HG03457 (cell line): ENCODE results near the gene SHISA4.
"Not testable (repeated sequence)": the region's sequence is repeated elsewhere in the genome, so short reads cannot be mapped to it uniquely, and the experiment has no call there.

ENCODE experiments used
- ATAC-seq: cut with Tn5 transposase; IDR thresholded peaks from one replicate; pipeline ENCODE4 v1.9.1; 2021; ENCODE audit warnings: moderate number of reproducible peaks; ENCODE audit not compliant: unreplicated experiment

The SHISA4 gene

GRCh38 chr1:201895913-201896807, 7.5 kb downstream of the SHISA4 start:
- peak; percentile 74 for ATAC-seq

DNA sequence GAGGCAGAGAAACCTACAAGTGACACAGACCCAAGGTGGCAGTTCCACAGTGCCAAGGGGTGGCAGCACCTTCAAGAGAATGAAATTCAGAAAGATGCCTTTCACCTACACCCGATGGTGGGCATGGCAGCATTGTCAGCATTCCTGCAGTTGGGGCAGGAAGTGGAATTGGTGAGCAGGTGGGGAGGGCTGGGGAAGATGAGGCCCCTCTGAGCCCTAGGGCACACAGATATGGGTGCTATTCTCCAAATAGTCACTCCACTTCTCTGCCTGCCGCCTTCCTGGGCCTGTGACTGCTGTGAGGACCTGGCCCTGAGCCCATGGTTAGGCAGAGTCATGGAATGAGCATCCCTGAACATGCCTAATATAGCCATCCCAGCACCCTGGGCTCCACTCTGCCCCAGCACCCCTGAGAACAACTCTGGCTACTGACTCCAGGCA, 8.3 kb downstream of the SHISA4 start:
- ATAC-seq = no peak

DNA sequence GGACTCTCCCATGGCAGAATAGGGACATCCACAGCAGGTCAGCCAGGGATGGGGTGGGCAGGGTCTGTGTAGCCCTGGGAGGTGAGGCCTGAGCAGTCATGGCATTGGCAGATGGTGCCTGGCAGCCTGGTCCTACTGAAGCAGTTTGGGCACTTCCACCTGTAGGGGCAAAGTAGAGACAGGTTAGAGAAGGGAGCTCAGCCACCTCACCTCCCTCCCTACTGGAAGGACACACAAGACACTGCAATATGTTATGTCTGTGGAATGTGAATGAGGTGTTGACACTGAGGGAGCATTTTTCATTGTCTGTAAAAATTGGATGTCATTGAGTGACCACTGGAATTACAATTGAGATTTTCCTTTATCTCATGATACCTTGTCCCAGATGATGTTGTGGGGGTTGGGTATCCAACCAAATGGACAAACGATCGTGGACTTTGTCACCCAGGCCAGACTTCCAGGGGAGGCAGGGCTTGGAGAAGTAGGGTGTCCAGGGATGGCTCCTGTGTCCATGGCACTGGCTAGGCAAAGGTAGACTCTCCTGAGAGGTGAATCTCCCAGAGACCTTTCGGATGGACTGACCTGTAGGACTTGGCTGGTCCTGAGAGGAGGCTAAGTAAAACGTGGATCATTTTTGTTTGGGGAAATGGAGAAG, 9.7 kb downstream of the SHISA4 start:
- ATAC-seq = no peak

DNA sequence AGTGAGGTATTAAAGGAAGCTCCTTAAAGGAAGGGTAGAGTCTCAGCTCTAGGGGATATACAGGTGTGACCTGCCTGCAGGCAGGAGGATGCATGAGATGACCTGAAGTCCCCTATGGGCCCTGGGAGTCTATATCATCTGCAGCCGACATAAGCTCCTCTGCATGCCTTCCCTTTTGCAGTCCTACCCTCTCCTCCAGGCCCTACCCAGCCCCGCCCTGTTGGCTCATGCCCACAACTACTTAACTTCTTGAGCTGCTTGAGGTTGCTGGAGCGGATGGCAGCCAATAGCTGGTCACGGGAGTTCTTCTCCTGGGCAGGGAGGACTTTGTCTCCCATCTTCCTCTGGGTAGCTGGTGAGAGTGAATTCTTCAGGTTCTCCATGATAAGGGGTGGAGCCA, 10.3 kb downstream of the SHISA4 start:
- no peak for ATAC-seq

GRCh38 chr1:201899683-201900429, 11.2 kb downstream of the SHISA4 start:
- no peak for ATAC-seq

- no peak for ATAC-seq
Observed at GRCh38 chr1:201900476-201900875, 11.8 kb downstream of the SHISA4 start.

DNA sequence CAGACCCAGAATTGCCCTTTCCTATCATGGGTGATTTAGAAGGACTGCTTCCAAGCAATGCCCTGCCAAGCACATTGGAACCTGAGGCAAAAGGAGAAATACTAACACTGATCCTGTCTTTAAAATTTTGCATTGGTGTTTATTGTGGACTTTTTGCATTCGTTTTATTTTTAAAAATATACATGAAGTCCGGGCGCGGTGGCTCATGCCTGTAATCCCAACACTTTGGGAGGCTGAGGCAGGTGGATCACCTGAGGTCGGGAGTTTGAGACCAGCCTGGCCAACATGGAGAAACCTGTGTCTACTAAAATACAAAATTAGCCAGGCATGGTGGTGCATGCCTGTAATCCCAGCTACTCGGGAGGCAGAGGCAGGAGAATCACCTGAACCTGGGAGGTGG, 12.3 kb downstream of the SHISA4 start:
- not testable (repeated sequence) for ATAC-seq

DNA sequence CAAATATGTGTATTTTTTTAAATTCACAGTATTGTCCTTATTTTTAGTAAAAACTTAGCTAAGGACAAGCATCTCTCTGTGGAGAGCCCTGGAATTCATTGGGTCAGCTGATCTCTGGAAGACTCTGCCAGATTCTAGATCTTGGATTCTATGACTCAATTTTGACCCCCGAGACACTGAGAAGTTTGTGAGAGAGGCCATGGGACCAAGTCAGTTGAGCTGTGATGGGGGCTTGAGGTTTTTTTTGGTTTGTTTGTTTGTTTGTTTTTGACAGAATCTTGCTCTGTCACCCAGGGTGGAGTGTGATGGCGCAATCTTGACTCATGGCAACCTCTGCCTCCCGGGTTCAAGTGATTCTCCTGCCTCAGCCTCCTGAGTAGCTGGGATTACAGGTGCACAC, 13.5 kb downstream of the SHISA4 start:
- no peak for ATAC-seq

GRCh38 chr1:201903135-201903534, 14.4 kb downstream of the SHISA4 start:
- no peak for ATAC-seq

- no peak for ATAC-seq
Observed at GRCh38 chr1:201904579-201904978, 15.9 kb downstream of the SHISA4 start.

DNA sequence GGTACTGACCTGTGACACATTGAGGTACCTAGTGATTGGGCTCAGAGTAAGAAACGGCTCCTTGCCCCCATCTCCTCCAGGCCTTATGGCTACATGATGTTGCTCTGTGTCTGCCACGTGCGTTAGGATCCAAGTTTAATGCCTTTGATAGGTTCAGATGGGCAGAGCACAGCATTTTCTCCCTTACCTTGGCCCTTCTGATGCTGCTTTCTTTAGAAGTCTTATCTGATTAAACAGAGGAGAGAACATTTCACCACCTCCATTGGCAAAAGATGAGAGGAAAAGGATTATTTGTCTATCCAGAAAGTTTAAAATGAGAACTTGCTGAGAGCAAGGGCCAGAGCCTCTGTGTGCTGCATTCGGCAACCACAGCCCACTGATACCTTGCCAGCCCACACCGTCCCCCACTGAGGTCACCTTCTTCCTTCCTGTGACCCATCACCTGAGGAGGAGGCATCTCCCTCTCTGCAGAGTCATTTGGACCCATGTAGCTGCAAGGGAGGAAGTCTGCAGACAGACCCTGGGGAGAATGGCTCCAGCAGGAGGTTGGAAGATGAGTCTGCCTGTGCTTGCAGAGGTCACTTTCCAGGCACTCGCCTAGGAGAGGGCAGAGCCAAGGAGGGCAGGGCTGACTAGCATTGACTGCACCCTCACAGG, 16.7 kb downstream of the SHISA4 start:
- no peak for ATAC-seq

DNA sequence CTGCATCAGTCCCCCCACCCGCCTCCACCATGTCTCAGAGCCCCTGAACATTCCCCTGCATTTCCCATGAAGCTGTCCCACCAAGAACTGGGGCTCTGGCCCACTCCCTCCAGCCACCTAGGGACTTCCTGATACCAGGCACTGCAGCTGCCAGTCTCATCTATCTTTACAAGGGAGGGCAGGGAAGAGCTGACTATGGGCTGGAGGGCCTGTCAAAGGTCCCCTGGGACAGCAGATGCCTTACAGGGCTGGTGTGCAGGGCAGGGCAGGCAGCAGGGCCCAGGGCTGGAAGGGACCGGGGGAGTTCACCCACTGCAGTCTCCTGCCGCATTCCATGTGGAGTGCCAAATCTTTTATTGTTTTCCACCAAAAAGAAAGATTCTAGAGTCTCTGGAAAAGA, 17.6 kb downstream of the SHISA4 start:
- ATAC-seq = no peak

DNA sequence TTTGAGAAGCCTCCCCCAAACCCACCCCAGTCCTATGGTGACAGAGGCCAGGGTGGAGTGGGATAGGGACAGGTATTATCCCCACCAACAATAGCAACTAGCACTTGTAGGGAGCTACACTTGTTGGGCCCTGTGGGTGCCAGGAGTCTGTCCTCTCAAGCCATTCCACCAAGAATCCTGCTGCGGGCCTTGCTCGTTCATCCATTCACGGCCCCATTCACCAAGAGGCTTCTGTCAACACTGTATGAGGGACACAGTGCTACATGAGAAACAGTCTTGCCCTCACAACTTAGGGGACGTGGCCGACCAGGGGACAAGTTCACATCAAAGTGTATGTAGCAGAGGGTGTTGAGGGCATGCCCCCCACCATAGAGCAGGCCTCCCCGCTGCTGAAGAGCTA, 18.9 kb downstream of the SHISA4 start:
- ATAC-seq = no peak

- ATAC-seq = no peak
Observed at GRCh38 chr1:201911826-201912571, 23.3 kb downstream of the SHISA4 start.

- no peak for ATAC-seq
Observed at GRCh38 chr1:201912832-201913231, 24.1 kb downstream of the SHISA4 start.

DNA sequence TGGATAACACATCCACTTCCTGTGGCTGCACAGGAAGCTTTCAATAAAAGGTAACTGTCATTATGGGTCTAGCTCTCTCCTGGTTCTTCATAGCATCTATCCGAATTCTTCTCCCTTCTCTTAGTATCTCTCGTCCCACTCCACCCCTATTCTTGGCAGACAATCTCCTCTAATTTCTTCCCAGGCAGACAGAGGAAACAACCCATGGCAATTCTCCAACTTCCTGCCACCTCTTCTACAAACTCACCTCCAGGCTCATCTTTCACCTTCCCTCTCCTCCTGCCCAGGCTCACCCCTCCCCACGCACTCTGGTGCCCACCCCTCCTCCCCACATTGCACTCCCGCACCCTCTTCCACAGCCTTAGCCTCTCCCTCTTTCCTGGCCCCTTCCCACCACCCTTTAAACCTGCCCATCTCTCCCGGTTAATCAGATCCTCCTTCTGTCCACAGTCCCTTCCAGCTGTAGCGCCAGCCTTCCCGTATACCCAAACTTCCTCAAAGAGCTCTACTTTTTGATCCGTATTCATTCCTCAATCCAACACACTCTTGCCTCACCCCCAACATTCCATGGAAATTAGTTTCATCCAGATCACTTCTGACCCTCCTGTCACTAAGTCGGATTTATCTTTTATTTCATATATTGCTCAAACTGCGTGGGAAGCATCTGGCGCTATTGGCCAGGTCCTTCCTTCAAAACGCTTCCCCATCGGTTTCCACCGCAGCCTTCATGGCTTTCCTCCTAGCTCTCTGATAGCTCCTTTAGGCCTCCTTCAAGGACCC, 25.9 kb downstream of the SHISA4 start:
- ATAC-seq = no peak

DNA sequence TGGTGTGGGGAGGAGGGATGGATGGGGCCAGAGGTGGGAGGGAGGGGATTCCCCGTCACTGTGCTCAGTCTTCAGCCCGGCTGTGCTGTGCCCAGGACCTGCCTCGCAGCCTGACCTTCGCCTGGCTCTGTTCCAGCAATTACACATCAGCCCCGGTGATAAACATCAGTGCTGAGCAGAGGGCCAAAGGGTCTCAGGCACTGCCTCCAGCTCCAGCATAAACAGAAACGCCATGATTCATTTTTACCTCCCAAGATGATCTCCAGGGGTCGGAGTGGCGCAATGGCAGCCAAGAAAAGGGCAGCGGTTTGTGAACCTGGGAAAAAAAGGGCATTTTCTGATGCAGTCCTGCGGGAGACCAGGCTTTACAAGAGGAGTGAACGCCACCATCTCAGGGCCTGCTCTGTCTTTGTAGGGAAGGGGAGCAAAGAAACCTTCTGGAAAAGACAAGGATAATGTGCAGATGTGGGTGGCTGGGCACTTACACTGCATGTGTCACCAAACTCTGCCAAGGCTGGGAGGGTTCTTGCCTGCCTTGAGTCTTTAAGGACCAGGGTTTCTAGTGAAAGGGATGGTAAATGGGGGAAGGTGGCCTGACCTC, 28.1 kb downstream of the SHISA4 start:
- ATAC-seq = no peak

DNA sequence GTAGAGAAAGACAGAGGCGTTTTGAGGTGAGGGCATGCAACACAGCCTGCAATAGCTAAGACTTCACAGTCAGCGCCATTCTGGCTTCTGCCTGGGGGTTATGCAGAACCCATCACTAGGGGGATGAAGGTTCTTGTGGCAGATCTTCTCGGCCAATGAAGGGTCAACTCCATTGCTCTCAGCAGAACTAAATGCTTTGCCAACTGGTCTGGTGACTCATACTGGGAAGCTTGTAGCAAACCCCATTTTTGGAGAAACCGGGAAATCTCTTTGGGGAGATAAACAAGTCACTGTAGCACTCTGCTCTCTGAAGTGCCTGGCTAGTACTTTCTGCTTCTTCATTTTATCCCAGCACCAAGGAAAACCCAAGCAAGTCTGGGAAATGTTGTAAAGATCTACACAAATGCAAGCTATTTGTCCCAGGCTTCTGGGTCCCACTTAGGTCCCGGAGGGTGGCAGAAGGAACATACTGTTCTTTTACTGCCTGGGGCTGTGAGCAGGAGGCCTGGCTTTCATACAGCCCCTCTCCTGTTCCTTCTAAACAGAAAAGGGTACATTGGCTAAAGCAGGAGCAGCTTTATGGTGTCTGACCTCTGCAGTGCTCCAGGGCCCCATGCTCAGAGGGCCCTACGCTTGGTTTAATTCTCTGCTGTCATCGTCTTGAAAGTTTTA, 28.8 kb downstream of the SHISA4 start:
- no peak for ATAC-seq

GRCh38 chr1:201918343-201918742, 29.6 kb downstream of the SHISA4 start:
- no peak for ATAC-seq
